IPS-18a (cell line): ENCODE data around the gene POU1F1.

Experiments
- H3K27ac ChIP-seq: one replicate; pipeline ENCODE4 v1.5.1; 2013; ENCODE audit warnings: low read length
- H3K27me3 ChIP-seq: one replicate; pipeline ENCODE4 v1.6.1; 2013; ENCODE audit warnings: mild to moderate bottlenecking, low read length; ENCODE audit not compliant: control insufficient read depth, insufficient read depth
- H3K36me3 ChIP-seq: one replicate; pipeline ENCODE4 v1.6.1; 2013; ENCODE audit warnings: low read depth, low read length; ENCODE audit not compliant: control insufficient read depth
- H3K4me1 ChIP-seq: one replicate; pipeline ENCODE4 v1.6.1; 2013; ENCODE audit warnings: low read depth, low read length; ENCODE audit not compliant: control insufficient read depth
- H3K4me3 ChIP-seq: one replicate; pipeline ENCODE4 v1.5.1; 2013; ENCODE audit warnings: low read length
- H3K9ac ChIP-seq: one replicate; pipeline ENCODE4 v1.6.1; 2013; ENCODE audit warnings: mild to moderate bottlenecking, low read length, moderate library complexity
- H3K9me3 ChIP-seq: one replicate; pipeline ENCODE4 v1.6.1; 2013; ENCODE audit warnings: low read depth, low read length; ENCODE audit not compliant: control insufficient read depth

Gene POU1F1

GRCh38 chr3:87298111-87298718 is 21.8 kb upstream of the POU1F1 start:
- Histone ChIP-seq H3K9me3 (no peaks in the 10 kb centered on the region), H3K9ac (no peak overlapping the region), H3K36me3 (no peaks in the 10 kb centered on the region), H3K27ac (no peak overlapping the region), H3K4me1 (no peaks in the 10 kb centered on the region), H3K27me3 (no peaks in the 10 kb centered on the region), H3K4me3 (no peak overlapping the region)

- Histone ChIP-seq H3K9me3 (no peaks in the 10 kb centered on the region), H3K4me3 (no peak overlapping the region), H3K27me3 (no peaks in the 10 kb centered on the region), H3K27ac (no peak overlapping the region), H3K9ac (no peak overlapping the region), H3K4me1 (no peaks in the 10 kb centered on the region), H3K36me3 (no peaks in the 10 kb centered on the region)
Measured at GRCh38 chr3:87288446-87288845, 12.1 kb upstream of the POU1F1 start.

- Histone ChIP-seq H3K4me1 (no peaks in the 10 kb centered on the region), H3K27ac (no peak overlapping the region), H3K9ac (no peak overlapping the region)
Measured at GRCh38 chr3:87287011-87287410, 10.6 kb upstream of the POU1F1 start.

GRCh38 chr3:87272718-87273341 is 3.6 kb downstream of the POU1F1 start:
- Histone ChIP-seq H3K4me3 (no peak overlapping the region), H3K9ac (no peak overlapping the region), H3K27ac (no peak overlapping the region), H3K27me3 (no peaks in the 10 kb centered on the region), H3K4me1 (no peaks in the 10 kb centered on the region), H3K36me3 (no peaks in the 10 kb centered on the region), H3K9me3 (no peaks in the 10 kb centered on the region)

More at GRCh38 chr3:87287011-87287410, 10.6 kb upstream of the POU1F1 start:
- Histone ChIP-seq H3K4me3 (no peak overlapping the region), H3K27me3 (no peaks in the 10 kb centered on the region), H3K36me3 (no peaks in the 10 kb centered on the region), H3K9me3 (no peaks in the 10 kb centered on the region)

GRCh38 chr3:87270908-87271700 is 5.3 kb downstream of the POU1F1 start:
- no peaks in the 10 kb centered on the region for H3K27me3 ChIP-seq
- H3K27ac ChIP-seq: no peak overlapping the region
- no peaks in the 10 kb centered on the region for H3K4me1 ChIP-seq
- no peak overlapping the region for H3K4me3 ChIP-seq
- H3K36me3 ChIP-seq: no peaks in the 10 kb centered on the region
- no peaks in the 10 kb centered on the region for H3K9me3 ChIP-seq
- H3K9ac ChIP-seq: no peak overlapping the region

- Histone ChIP-seq H3K36me3 (no peaks in the 10 kb centered on the region), H3K9ac (no peak overlapping the region), H3K9me3 (no peaks in the 10 kb centered on the region), H3K27ac (no peak overlapping the region), H3K4me3 (no peak overlapping the region), H3K27me3 (no peaks in the 10 kb centered on the region), H3K4me1 (no peaks in the 10 kb centered on the region)
Measured at GRCh38 chr3:87269723-87270122, 6.7 kb downstream of the POU1F1 start.

GRCh38 chr3:87268646-87269211 is 7.7 kb downstream of the POU1F1 start:
- no peak overlapping the region for H3K27ac ChIP-seq
- H3K9me3 ChIP-seq: no peaks in the 10 kb centered on the region
- H3K9ac ChIP-seq: no peak overlapping the region
- H3K4me3 ChIP-seq: no peak overlapping the region
- H3K4me1 ChIP-seq: no peaks in the 10 kb centered on the region
- H3K36me3 ChIP-seq: no peaks in the 10 kb centered on the region
- no peaks in the 10 kb centered on the region for H3K27me3 ChIP-seq

GRCh38 chr3:87267953-87268645 is 8.3 kb downstream of the POU1F1 start:
- Histone ChIP-seq H3K9ac (no peak overlapping the region), H3K4me3 (no peak overlapping the region), H3K36me3 (no peaks in the 10 kb centered on the region), H3K27ac (no peak overlapping the region), H3K27me3 (no peaks in the 10 kb centered on the region), H3K9me3 (no peaks in the 10 kb centered on the region), H3K4me1 (no peaks in the 10 kb centered on the region)

GRCh38 chr3:87261925-87262324 is 14.5 kb downstream of the POU1F1 start:
- no peaks in the 10 kb centered on the region for H3K4me1 ChIP-seq
- no peak overlapping the region for H3K9ac ChIP-seq
- no peaks in the 10 kb centered on the region for H3K36me3 ChIP-seq
- no peaks in the 10 kb centered on the region for H3K27me3 ChIP-seq
- H3K27ac ChIP-seq: no peak overlapping the region
- no peak overlapping the region for H3K4me3 ChIP-seq
- H3K9me3 ChIP-seq: no peaks in the 10 kb centered on the region

GRCh38 chr3:87260270-87260669 is 16.1 kb downstream of the POU1F1 start:
- Histone ChIP-seq H3K9me3 (no peaks in the 10 kb centered on the region), H3K4me1 (no peaks in the 10 kb centered on the region), H3K4me3 (no peak overlapping the region), H3K36me3 (no peaks in the 10 kb centered on the region), H3K9ac (no peak overlapping the region), H3K27me3 (no peaks in the 10 kb centered on the region), H3K27ac (no peak overlapping the region)

- no peak overlapping the region for H3K9ac ChIP-seq
Measured at GRCh38 chr3:87250009-87250408, 26.4 kb downstream of the POU1F1 start.

More at GRCh38 chr3:87250009-87250408, 26.4 kb downstream of the POU1F1 start:
- no peak overlapping the region for H3K27ac ChIP-seq
- no peak overlapping the region for H3K4me3 ChIP-seq
- no peaks in the 10 kb centered on the region for H3K9me3 ChIP-seq
- no peaks in the 10 kb centered on the region for H3K4me1 ChIP-seq
- H3K36me3 ChIP-seq: peaks cover 35% of the 10 kb centered on the region
- no peaks in the 10 kb centered on the region for H3K27me3 ChIP-seq
